SK-N-SH treated with all-trans-retinoic acid at 6 μM for 48 hours (cell line): ENCODE measurements around the gene RAB3IL1.

ENCODE experiments used
- ATAC-seq: fragments of 200-7000 bp; cut with Tn5 transposase; 3 replicates; pipeline ENCODE4 v1.9.1; 2020; ENCODE audit warnings: mild to moderate bottlenecking, moderate library complexity
- ARNTL ChIP-seq: fragments of 450-650 bp; formaldehyde crosslinking; IDR thresholded peaks from 2 replicates; pipeline ENCODE4 v1.5.0; 2020; ENCODE audit warnings: low read depth, mild to moderate bottlenecking, moderate library complexity, borderline replicate concordance
- CREB5 ChIP-seq: fragments of 250-450 bp; sonication (Bioruptor Pico); IDR thresholded peaks from 2 replicates; pipeline ENCODE4 v1.5.1; 2020; ENCODE audit warnings: low read depth, mild to moderate bottlenecking, moderate library complexity
- CSDC2 ChIP-seq: fragments of 250-450 bp; sonication (Bioruptor Pico); IDR thresholded peaks from 2 replicates; pipeline ENCODE4 v1.5.0; 2020; ENCODE audit warnings: mild to moderate bottlenecking, moderate library complexity
- ESRRG ChIP-seq: fragments of 250-450 bp; sonication (Bioruptor Pico); IDR thresholded peaks from 2 replicates; pipeline ENCODE4 v1.6.1; 2021; ENCODE audit warnings: mild to moderate bottlenecking
- GLIS3 ChIP-seq: fragments of 250-450 bp; sonication (Bioruptor Pico); IDR thresholded peaks from 2 replicates; pipeline ENCODE4 v1.5.0; 2020; ENCODE audit warnings: mild to moderate bottlenecking, moderate library complexity
- ISL1 ChIP-seq: fragments of 250-450 bp; sonication (Bioruptor Pico); IDR thresholded peaks from 2 replicates; pipeline ENCODE4 v2.1.2; 2022; ENCODE audit warnings: mild to moderate bottlenecking, moderate library complexity
- OSR1 ChIP-seq: fragments of 250-450 bp; sonication (Bioruptor Pico); IDR thresholded peaks from 2 replicates; pipeline ENCODE4 v1.8.0; 2022; ENCODE audit warnings: moderate library complexity, mild to moderate bottlenecking, inconsistent platforms
- POU6F1 ChIP-seq: fragments of 250-450 bp; sonication (Bioruptor Pico); IDR thresholded peaks from 2 replicates; pipeline ENCODE4 v1.8.0; 2021; ENCODE audit warnings: low read depth, mild to moderate bottlenecking, moderate library complexity, borderline replicate concordance
- PPARA ChIP-seq: fragments of 250-450 bp; sonication (Bioruptor Pico); IDR thresholded peaks from 2 replicates; pipeline ENCODE4 v1.5.0; 2020; ENCODE audit warnings: mild to moderate bottlenecking, borderline replicate concordance
- RARB ChIP-seq: fragments of 250-450 bp; sonication (Bioruptor Pico); IDR thresholded peaks from 2 replicates; pipeline ENCODE4 v1.8.0; 2021; ENCODE audit warnings: mild to moderate bottlenecking, moderate library complexity
- SNAI2 ChIP-seq: fragments of 250-450 bp; sonication (Bioruptor Pico); IDR thresholded peaks from 2 replicates; pipeline ENCODE4 v1.5.0; 2020; ENCODE audit warnings: mild to moderate bottlenecking, moderate library complexity
- TCF4 ChIP-seq: fragments of 250-450 bp; sonication (Bioruptor Pico); IDR thresholded peaks from 2 replicates; pipeline ENCODE4 v1.8.0; 2021; ENCODE audit warnings: mild to moderate bottlenecking, moderate library complexity, borderline replicate concordance
- TOX ChIP-seq: fragments of 250-450 bp; sonication (Bioruptor Pico); IDR thresholded peaks from 2 replicates; pipeline ENCODE4 v1.8.0; 2021; ENCODE audit warnings: mild to moderate bottlenecking, moderate library complexity, borderline replicate concordance
- TSHZ2 ChIP-seq: fragments of 250-450 bp; sonication (Bioruptor Pico); IDR thresholded peaks from 2 replicates; pipeline ENCODE4 v1.5.0; 2020; ENCODE audit warnings: mild to moderate bottlenecking, moderate library complexity
- ZC3H10 ChIP-seq: fragments of 250-450 bp; sonication (Bioruptor Pico); IDR thresholded peaks from 2 replicates; pipeline ENCODE4 v1.5.1; 2021; ENCODE audit warnings: mild to moderate bottlenecking, moderate library complexity
- ZFP3 ChIP-seq: fragments of 250-450 bp; sonication (Bioruptor Pico); IDR thresholded peaks from 2 replicates; pipeline ENCODE4 v1.5.0; 2020; ENCODE audit warnings: mild to moderate bottlenecking, moderate library complexity
- ZFP30 ChIP-seq: fragments of 450-650 bp; formaldehyde crosslinking; IDR thresholded peaks from 2 replicates; pipeline ENCODE4 v1.5.0; 2022; ENCODE audit warnings: mild to moderate bottlenecking, moderate library complexity
- ZNF565 ChIP-seq: fragments of 450-650 bp; formaldehyde crosslinking; conservative IDR thresholded peaks from 2 replicates; pipeline ENCODE4 v1.5.0; 2020; ENCODE audit warnings: low read depth, mild to moderate bottlenecking, moderate library complexity
- ZNF70 ChIP-seq: fragments of 450-650 bp; formaldehyde crosslinking; IDR thresholded peaks from 2 replicates; pipeline ENCODE4 v1.5.0; 2020; ENCODE audit warnings: mild to moderate bottlenecking, moderate library complexity
- ZNF8 ChIP-seq: fragments of 450-650 bp; formaldehyde crosslinking; IDR thresholded peaks from 2 replicates; pipeline ENCODE4 v1.5.0; 2020; ENCODE audit warnings: mild to moderate bottlenecking, moderate library complexity
- TF ChIP-seq, protein P1 (sequence below): fragments of 250-450 bp; sonication (Bioruptor Pico); IDR thresholded peaks from 2 replicates; pipeline ENCODE4 v1.8.0; 2020; ENCODE audit warnings: mild to moderate bottlenecking, moderate library complexity, borderline replicate concordance

RAB3IL1 gene

DNA sequence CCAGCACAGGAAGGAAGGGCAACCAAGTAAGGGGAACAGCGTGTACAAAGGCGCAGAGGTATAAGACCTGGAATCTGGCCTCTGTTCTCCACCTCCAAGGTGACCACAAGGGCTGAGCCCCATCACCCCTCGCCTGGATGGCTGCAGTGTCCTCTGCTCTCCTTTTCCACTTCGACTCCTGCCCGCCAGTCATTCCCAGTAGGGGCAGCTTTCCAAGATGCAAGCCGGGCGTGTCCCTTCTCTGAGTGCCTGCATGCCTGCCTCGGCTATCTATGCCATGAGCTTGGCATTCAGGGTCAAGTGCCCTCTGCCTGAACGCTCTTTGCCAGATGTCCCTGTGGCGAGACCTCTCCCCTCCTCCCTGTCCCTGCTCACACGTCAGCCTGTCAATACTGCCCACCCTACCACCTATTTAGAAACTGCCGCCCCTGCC, 43.0 kb downstream of the RAB3IL1 start:
- no peak for TF ChIP-seq ZNF8 (CRISPR knock-in tag)
- TF ChIP-seq TOX (CRISPR knock-in tag) = no peak
- TF ChIP-seq PPARA (CRISPR knock-in tag) = no peak
- TF ChIP-seq RARB = no peak
- TF ChIP-seq ZC3H10 (CRISPR knock-in tag) = no peak
- TF ChIP-seq SNAI2 (CRISPR knock-in tag) = no peak
- TF ChIP-seq POU6F1 (CRISPR knock-in tag) = no peak
- no peak for TF ChIP-seq ZFP3 (CRISPR knock-in tag)
- no peak for TF ChIP-seq ESRRG (CRISPR knock-in tag)
- no peak for TF ChIP-seq ISL1 (CRISPR knock-in tag)
- ATAC-seq = no peak

GRCh38 chr11:61873588-61874376, 43.6 kb downstream of the RAB3IL1 start:
- no peak for ATAC-seq
- TF ChIP-seq TOX (CRISPR knock-in tag) (no peak), ZC3H10 (CRISPR knock-in tag) (no peak), ZFP3 (CRISPR knock-in tag) (no peak), GLIS3 (CRISPR knock-in tag) (no peak), ZNF8 (CRISPR knock-in tag) (no peak)
- TF ChIP-seq, protein P1, sequence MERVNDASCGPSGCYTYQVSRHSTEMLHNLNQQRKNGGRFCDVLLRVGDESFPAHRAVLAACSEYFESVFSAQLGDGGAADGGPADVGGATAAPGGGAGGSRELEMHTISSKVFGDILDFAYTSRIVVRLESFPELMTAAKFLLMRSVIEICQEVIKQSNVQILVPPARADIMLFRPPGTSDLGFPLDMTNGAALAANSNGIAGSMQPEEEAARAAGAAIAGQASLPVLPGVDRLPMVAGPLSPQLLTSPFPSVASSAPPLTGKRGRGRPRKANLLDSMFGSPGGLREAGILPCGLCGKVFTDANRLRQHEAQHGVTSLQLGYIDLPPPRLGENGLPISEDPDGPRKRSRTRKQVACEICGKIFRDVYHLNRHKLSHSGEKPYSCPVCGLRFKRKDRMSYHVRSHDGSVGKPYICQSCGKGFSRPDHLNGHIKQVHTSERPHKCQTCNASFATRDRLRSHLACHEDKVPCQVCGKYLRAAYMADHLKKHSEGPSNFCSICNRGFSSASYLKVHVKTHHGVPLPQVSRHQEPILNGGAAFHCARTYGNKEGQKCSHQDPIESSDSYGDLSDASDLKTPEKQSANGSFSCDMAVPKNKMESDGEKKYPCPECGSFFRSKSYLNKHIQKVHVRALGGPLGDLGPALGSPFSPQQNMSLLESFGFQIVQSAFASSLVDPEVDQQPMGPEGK = no peak
- TF ChIP-seq, all 23 proteins: peak for 0

DNA sequence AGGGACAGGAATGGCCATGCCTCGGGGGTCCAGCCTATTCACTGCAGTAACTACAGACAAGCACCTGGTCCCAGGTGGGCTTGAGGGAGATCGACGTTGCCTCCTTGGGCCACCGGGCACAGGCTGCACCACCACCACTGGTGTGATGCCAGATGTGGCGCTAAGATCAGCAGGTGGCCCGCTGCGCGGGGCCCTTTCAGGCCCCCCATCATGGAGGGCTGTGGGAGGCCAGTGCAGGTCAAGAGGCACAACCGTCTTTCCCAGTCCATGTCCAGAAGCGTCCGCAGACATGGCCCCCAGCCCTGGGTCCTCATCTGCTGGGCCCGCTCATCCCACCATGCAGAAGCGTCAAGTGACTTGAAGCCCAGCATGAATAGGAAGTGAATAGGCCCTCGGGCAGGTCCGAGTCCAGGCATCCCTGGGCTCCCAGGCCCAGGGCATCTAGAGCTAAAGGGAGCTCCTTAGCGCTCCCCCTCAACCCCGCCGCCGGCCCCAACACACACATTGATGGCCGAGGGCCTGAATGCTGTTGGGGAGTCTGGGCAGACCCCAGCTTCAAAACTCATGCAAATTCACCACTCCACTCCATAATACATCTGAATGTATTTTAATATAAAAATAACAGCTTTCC, 44.3 kb downstream of the RAB3IL1 start:
- ATAC-seq = no peak
- TF ChIP-seq GLIS3 (CRISPR knock-in tag) (no peak), ZNF565 (CRISPR knock-in tag) (no peak), TCF4 (no peak), ARNTL (CRISPR knock-in tag) (no peak), ZFP3 (CRISPR knock-in tag) (no peak), OSR1 (CRISPR knock-in tag) (no peak), SNAI2 (CRISPR knock-in tag) (no peak), CSDC2 (no peak), RARB (no peak), TSHZ2 (CRISPR knock-in tag) (no peak), CREB5 (CRISPR knock-in tag) (no peak), ESRRG (CRISPR knock-in tag) (no peak), ZFP30 (no peak), ZNF8 (CRISPR knock-in tag) (no peak), ISL1 (CRISPR knock-in tag) (no peak), ZNF70 (CRISPR knock-in tag) (no peak), PPARA (CRISPR knock-in tag) (no peak)
- TF ChIP-seq, protein P1 = no peak
